ENCODE measurements around the gene RABGAP1L. TPM values are rescaled to one million over a fixed set of nuclear protein-coding genes. Genes with fewer than 3 reads are reported as not detected.
"Not testable (repeated sequence)": the region's sequence is repeated elsewhere in the genome, so short reads cannot be mapped to it uniquely, and the experiment has no call there.

RABGAP1L gene
- polyA plus RNA-seq, 3 donors: 23.9 to 38.1 (median 27.8) TPM

- no peak for DNase-seq
These were observed 544.0 kb downstream of the RABGAP1L start for GRCh38 chr1:174703309-174703708.

DNA sequence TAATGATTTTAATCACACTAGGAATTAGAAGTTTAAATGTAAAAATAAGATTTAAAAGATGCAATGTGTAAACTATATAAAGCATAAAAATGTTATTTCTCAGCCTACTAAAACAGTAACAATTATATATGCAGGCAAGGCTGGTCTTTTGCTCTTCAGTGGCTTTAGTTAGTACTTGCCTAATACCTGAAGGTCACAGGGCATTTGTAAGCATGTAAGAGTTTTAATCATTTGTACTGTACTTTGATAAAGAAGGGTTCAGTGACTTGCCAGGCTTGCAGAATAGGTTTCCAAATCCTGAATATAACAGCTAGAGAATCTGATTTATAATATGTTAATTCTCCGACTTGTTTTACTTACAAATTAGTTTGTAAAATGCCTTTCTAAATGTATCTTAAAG is 545.0 kb downstream of the RABGAP1L start:
- no peak for DNase-seq

DNA sequence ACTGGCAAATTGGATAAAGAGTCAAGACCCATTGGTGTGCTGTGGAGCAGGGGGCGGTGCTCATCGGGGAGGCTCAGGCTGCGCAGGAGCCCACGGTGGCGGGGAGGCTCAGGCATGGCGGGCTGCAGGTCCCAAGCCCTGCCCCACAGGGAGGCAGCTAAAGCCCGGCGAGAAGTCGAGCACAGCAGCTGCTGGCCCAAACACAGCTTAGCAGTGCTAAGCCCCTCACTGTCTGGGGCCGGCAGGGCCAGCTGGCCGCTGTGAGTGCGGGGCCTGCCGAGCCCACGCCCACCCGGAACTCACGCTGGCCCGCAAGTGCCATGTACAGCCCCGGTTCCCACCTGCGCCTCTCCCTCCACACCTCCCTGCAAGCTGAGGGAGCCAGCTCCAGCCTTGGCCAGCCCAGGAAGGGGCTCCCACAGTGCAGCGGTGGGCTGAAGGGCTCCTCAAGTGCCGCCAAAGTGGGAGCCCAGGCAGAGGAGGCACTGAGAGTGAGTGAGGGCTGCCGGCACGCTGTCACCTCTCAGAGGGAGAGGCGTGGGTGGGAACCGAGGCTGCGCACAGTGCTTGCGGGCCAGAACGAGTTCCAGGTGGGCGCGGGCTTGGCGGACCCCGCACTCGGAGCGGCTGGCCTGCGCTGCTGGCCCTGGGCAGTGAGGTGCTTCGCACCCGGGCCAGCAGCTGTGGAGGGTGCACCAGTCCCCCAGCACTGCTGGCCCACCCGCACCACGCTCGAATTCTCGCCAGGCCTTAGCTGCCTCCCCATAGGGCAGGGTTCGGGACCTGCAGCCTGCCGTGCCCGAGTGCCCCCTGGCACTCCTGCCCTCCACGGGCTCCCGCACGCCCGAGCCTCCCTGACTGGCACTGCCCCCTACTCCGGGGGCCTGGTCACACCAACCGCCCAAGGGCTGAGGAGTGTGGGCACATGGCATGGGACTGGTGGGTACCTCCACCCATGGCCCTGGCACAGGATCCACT is 551.8 kb downstream of the RABGAP1L start:
- DNase-seq: no peak

GRCh38 chr1:174711848-174712247 is 552.5 kb downstream of the RABGAP1L start:
- not testable (repeated sequence) for DNase-seq

DNA sequence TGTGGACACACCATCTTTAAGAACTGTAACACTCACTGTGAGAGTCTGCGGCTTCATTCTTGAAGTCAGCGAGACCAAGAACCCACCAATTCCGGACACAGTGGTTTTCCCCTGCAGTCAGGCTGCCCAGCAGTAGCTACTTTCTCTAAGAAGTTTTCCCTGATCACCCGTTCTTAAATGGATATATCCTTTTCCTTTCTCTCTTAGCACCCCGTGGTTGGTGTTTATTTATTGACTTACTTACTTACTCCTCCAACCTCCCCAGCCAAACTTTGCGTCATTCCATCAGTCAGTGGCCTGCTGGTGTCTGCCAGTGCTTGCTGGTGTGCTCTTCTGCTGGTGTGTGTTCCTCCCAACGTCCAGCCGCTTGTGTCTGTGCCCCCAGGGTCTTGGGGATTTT is 553.2 kb downstream of the RABGAP1L start:
- no peak for DNase-seq

DNA sequence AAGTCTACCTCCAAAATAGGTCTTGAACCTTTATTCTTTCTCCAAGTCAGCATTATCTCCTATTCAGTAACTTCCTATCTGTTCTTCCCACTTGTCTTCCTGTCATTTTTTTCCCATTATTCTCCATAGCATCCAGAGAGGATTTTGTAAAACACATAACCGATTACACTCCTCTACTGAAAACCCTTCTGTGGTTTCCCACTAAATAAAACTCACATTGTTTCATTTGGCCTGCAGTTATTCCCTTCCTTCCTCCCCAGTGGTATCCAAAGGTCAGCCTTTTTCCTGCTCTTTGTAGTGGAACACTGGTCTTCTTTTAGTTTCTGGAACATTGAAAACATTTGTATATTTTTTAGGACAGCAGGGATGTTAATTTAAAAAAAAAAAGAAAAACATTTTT is 554.5 kb downstream of the RABGAP1L start:
- DNase-seq: no peak

GRCh38 chr1:174719194-174719593 is 559.9 kb downstream of the RABGAP1L start:
- DNase-seq: no peak

- no peak for DNase-seq
These were observed 561.3 kb downstream of the RABGAP1L start for GRCh38 chr1:174720618-174721017.

GRCh38 chr1:174721246-174721645 is 561.9 kb downstream of the RABGAP1L start:
- no peak for DNase-seq

DNA sequence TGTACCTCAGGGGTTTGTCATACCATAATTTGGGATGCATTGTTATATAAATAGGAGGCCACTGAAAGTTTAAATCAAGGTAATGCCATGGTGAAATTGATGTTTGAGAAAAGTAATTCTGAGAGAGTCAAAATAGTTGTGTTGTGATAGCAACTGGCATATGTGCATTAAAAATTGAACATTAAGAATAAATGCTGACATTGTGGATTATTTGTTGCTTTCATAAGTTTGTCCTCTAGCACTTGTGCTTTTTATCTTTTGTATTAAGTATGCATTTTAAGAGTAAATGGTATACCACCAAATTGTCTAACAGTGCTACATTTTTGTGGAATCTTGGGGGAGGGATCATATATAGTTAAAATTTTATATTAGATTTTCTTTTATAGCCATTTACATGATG is 564.5 kb downstream of the RABGAP1L start:
- DNase-seq: no peak

- no peak for DNase-seq
These were observed 564.9 kb downstream of the RABGAP1L start for GRCh38 chr1:174724219-174724618.

GRCh38 chr1:174726167-174726879 is 567.0 kb downstream of the RABGAP1L start:
- DNase-seq: peak; percentile 24

DNA sequence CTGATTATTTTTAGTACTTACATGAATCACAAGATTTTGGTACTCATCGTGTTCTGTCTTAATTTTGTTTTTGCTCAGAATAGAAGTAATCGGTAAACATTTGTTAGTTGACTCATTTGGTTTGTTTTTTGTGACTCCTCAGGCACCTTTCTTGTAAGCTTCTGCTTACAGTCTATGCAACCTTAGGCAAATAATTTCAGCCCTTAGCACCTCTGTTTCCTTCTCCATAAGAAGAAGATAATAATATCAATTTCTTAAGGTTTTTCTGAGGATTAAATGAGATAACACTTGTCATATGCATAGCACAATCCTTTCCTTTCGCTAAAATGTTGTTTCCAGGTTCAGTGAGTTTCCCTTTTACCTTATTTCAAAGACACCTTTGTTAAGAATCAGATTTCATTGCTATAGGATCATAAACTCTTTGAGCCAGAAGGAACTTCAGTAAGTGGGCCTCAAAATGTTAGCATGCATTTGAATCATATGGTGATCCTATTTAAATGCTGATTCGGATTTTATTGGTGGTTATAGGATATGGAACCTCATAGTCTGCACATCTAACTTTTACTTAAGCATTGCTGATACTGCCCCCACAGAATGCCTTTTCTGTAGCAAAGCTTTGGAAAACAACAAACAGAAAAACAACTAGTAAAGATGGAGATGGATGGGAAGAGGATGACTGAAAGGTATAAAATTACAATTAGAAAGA is 567.7 kb downstream of the RABGAP1L start:
- DNase-seq: no peak

GRCh38 chr1:174734270-174734669 is 575.0 kb downstream of the RABGAP1L start:
- DNase-seq: no peak

GRCh38 chr1:174736831-174737230 is 577.5 kb downstream of the RABGAP1L start:
- no peak for DNase-seq

DNA sequence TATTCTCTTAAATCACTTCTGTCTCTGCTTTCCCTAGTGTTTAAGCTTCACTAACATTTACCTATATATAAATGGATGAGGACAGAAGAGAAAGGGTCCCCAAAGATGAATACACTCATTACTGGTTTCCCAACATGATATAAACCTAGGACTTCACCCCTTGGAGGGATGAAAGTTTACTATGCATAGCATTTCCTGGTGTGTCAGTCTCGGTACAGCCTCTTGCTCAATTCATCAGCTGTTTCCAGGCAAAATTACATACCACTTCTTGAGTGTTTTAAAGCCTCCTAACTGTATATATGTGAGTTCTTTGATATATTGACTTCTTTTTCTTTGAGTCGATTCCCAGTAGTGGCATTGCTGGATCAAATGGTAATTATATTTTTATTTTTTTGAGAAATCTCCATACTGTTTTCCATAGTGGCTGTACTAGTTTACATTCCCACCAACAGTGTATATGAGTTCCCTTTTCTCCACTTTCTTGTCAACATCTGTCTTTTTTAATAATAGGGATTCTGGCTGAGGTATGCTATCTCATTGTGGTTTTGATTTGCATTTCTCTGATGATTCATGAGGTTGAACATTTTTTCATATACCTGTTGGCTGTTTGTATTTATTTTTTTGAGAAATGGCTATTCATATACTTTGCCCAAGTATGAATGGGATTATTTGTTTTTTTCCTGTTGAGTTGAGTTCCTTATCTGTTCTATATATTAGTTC is 581.1 kb downstream of the RABGAP1L start:
- no peak for DNase-seq

GRCh38 chr1:174742805-174743653 is 583.7 kb downstream of the RABGAP1L start:
- no peak for DNase-seq

GRCh38 chr1:174743654-174744561 is 584.6 kb downstream of the RABGAP1L start:
- peak; percentile 34 for DNase-seq

GRCh38 chr1:174744886-174745285 is 585.6 kb downstream of the RABGAP1L start:
- DNase-seq: no peak

Measured in renal pelvis (tissue), 4 donors.